ENCODE results near the gene GSC2. TPM values are rescaled to one million over a fixed set of nuclear protein-coding genes. Genes with fewer than 3 reads are reported as not detected.

GSC2 gene
- total and polyA plus RNA-seq, 2 of the 4 experiments (the other 2 are of a cell fraction): not detected

DNA sequence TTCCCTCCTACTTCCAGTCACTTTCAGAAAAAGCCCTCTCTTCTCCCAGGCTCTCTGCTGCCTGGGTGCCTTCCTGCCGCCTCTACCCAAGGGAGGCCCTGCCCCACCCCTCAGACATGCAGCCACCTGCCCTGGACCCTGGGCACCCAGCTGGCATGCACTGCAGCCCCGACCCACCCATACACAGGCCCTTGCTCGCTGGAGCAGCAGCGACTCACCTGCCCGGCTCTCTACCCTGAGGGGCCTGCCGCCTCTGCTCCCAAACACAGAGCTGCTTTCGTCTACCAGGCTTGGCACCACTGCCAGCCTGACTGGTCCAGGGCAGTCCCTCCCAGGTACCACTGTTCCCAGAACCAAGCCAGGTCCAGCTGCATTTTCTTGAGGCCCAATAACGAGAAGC, 20.2 kb downstream of the GSC2 start:
- no peak overlapping the region for H2AFZ ChIP-seq (replicated peaks; ENCODE audit: low read length, poor library complexity)
- in situ Hi-C loops (cut with MboI; ENCODE audit: low sequenced_read_pairs): no loop called here
- no peak overlapping the region for H3K27ac ChIP-seq (ENCODE audit: insufficient read depth, low read length)
- dilution Hi-C loops (cut with HindIII; ENCODE audit: low sequenced_read_pairs, unreplicated experiment): no loop called here
- no peak overlapping the region for H4K8ac ChIP-seq (ENCODE audit: low read depth in 2 of 2, low read length in 2 of 2)
- no peak overlapping the region for H3K4me3 ChIP-seq (ENCODE audit: insufficient read depth, low read depth, low read length)
- H3K79me1 ChIP-seq (ENCODE audit: low read depth in 1 of 2, low read length in 2 of 2): no peaks in the 10 kb centered on the region
- no peak overlapping the region for H3K23ac ChIP-seq (ENCODE audit: low read depth, low read length)
- no peak overlapping the region for H2AK9ac ChIP-seq (replicated peaks; ENCODE audit: low read depth, low read length, poor library complexity)
- DNase-seq (no peak), ATAC-seq (ENCODE audit: low read depth) (no peak)
- H4K91ac ChIP-seq (ENCODE audit: insufficient read depth, low read depth, low read length): no peak overlapping the region
- TF ChIP-seq, protein P1, sequence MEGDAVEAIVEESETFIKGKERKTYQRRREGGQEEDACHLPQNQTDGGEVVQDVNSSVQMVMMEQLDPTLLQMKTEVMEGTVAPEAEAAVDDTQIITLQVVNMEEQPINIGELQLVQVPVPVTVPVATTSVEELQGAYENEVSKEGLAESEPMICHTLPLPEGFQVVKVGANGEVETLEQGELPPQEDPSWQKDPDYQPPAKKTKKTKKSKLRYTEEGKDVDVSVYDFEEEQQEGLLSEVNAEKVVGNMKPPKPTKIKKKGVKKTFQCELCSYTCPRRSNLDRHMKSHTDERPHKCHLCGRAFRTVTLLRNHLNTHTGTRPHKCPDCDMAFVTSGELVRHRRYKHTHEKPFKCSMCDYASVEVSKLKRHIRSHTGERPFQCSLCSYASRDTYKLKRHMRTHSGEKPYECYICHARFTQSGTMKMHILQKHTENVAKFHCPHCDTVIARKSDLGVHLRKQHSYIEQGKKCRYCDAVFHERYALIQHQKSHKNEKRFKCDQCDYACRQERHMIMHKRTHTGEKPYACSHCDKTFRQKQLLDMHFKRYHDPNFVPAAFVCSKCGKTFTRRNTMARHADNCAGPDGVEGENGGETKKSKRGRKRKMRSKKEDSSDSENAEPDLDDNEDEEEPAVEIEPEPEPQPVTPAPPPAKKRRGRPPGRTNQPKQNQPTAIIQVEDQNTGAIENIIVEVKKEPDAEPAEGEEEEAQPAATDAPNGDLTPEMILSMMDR (conservative IDR thresholded peaks at IDR 0.05; ENCODE audit: low read depth, low read length): no peak
- TF ChIP-seq RFX5 (IDR thresholded peaks at IDR 0.05; ENCODE audit: low read depth, low read length) (no peak), FOS (IDR thresholded peaks at IDR 0.05; ENCODE audit: low read depth, low read length) (no peak), RAD21 (IDR thresholded peaks at IDR 0.05; ENCODE audit: low read length) (no peak), BHLHE40 (IDR thresholded peaks at IDR 0.05; ENCODE audit: low read depth, low read length) (no peak)
- TF ChIP-seq, protein P2, sequence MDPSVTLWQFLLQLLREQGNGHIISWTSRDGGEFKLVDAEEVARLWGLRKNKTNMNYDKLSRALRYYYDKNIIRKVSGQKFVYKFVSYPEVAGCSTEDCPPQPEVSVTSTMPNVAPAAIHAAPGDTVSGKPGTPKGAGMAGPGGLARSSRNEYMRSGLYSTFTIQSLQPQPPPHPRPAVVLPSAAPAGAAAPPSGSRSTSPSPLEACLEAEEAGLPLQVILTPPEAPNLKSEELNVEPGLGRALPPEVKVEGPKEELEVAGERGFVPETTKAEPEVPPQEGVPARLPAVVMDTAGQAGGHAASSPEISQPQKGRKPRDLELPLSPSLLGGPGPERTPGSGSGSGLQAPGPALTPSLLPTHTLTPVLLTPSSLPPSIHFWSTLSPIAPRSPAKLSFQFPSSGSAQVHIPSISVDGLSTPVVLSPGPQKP (IDR thresholded peaks at IDR 0.05; ENCODE audit: borderline replicate concordance, low read depth, low read length): no peak
- TF ChIP-seq, protein P3, sequence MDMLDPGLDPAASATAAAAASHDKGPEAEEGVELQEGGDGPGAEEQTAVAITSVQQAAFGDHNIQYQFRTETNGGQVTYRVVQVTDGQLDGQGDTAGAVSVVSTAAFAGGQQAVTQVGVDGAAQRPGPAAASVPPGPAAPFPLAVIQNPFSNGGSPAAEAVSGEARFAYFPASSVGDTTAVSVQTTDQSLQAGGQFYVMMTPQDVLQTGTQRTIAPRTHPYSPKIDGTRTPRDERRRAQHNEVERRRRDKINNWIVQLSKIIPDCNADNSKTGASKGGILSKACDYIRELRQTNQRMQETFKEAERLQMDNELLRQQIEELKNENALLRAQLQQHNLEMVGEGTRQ (IDR thresholded peaks at IDR 0.05; ENCODE audit: low read depth, low read length): no peak
- H3K9ac ChIP-seq (ENCODE audit: low read depth, low read length): no peak overlapping the region
- no TSS peak for BruUV-seq (replicated peaks)
- POLR2A ChIA-PET (ENCODE audit: unreplicated experiment): no interaction called here
- H2BK5ac ChIP-seq (ENCODE audit: low read depth, low read length, poor library complexity, severe bottlenecking): no peak overlapping the region
- H2BK20ac ChIP-seq (ENCODE audit: low read depth, low read length): no peak overlapping the region
- no peak overlapping the region for H2AK5ac ChIP-seq (ENCODE audit: low read depth, low read length)
- intact Hi-C loops (cut with micrococcal nuclease): no loop called here
- H3K9me3 ChIP-seq (ENCODE audit: control insufficient read depth, insufficient read depth, low read length): no peaks in the 10 kb centered on the region
- peaks cover 3% of the 10 kb centered on the region; the same call in 1 of the 2 replicates for H3K9me1 ChIP-seq (ENCODE audit: insufficient read depth, low read length)
- no peak overlapping the region for H2BK15ac ChIP-seq (ENCODE audit: low read depth, low read length)
- CTCF ChIA-PET: no interaction called here
- H3K4me1 ChIP-seq (ENCODE audit: control insufficient read depth, insufficient read depth, low read length): no peaks in the 10 kb centered on the region
- peaks cover 31% of the 10 kb centered on the region for H3K36me3 ChIP-seq (ENCODE audit: control insufficient read depth, insufficient read depth, low read length)
- H3K18ac ChIP-seq (ENCODE audit: low read depth, low read length): no peak overlapping the region
- no peak overlapping the region for H3K4me2 ChIP-seq (ENCODE audit: low read depth, low read length)
- H4K5ac ChIP-seq (ENCODE audit: low read depth, low read length): no peak overlapping the region
- no peaks in the 10 kb centered on the region for H3K27me3 ChIP-seq (ENCODE audit: control insufficient read depth, insufficient read depth, low read length)
- no peak overlapping the region for H3K14ac ChIP-seq (replicated peaks; ENCODE audit: low read depth, low read length)
- H4K20me1 ChIP-seq (ENCODE audit: insufficient read depth, low read length): no peaks in the 10 kb centered on the region
- no peak overlapping the region for H3K56ac ChIP-seq (ENCODE audit: extremely low read depth, insufficient read depth, low read length)
- 83% methylated on average over 1 of the region's 8 CpGs; no CpG with 5 or more reads in 1 of the 2 experiments for WGBS, 2 experiments (ENCODE audit: extremely low coverage in 2 of 2, insufficient read length in 1 of 2)
- no peak overlapping the region for H2BK120ac ChIP-seq (ENCODE audit: low read depth, low read length)
- H3K4ac ChIP-seq (ENCODE audit: low read depth, low read length): no peak overlapping the region

Measured in IMR-90 (cell line).